DMS114 treated with DMSO at 0.1 percent for 48 hours (cell line): ENCODE measurements around the gene COMT.

ENCODE experiments used
- DNase-seq: peaks from one replicate; lab custom pipeline; 2025; ENCODE audit not compliant: unreplicated experiment; lab: John Stamatoyannopoulos, UW

COMT gene

DNA sequence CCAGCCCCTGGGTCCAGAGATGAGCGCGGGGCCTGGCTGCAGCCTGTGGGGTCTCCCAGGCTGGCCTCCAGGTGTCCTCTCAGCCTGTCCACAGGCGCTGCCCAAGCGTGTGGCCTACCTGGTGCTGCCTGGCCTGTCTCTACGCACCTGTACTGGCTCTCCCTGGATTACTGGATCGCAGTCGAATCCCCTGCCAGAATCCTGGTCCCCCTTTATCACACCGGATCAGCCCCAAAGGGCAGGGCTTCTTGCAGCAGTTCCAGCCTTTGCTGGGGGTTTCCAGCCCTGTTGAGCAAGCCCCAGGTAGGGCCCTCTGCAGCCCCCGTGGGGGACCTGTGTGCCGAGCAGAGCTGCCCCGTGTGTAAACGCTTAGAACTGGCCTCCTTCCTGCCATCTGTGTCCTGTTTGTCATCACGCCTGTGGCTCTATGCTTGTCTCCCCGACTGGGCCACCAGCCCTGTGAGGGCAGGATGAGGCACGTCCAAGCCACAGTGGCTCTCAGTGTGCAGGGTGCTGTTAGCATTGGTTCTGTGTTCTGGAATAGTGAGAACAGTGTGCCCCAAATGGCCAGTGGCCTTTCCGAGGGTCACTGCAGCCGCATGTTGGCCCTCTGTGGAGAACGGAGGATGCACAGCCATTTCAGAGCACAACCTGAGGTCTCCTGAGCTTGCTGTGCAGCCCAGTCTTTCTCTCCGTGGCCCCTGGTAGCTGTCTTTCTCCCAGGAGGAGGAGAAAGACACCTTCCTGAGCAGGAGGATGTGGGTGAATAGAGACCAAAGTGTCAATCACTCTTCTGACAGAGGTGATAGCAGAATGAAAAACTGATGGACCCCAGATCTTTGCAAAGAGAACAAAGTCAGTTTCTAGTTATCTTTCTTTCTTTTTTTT lies 13.9 kb downstream of the COMT start:
- no peak for DNase-seq

DNA sequence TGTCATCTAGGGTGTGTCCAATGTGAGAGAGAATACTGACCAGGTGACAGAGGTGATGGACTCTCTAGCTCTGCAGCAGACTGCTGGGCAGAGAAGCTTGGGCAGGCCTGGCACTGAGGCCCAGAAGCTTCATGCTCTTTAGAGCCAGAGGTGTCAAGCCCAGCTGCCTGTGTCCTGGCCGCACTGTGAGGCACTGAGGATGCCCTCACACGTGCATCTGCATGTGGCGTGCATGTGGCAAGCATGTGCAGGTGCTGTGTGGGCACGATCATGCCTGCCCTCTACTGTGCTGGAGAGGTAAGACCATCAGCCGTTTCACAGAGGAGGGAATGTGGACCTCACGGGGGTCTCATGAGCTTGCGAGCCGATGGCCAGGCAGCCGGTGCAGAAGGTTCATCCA lies 15.9 kb downstream of the COMT start:
- DNase-seq = no peak

DNA sequence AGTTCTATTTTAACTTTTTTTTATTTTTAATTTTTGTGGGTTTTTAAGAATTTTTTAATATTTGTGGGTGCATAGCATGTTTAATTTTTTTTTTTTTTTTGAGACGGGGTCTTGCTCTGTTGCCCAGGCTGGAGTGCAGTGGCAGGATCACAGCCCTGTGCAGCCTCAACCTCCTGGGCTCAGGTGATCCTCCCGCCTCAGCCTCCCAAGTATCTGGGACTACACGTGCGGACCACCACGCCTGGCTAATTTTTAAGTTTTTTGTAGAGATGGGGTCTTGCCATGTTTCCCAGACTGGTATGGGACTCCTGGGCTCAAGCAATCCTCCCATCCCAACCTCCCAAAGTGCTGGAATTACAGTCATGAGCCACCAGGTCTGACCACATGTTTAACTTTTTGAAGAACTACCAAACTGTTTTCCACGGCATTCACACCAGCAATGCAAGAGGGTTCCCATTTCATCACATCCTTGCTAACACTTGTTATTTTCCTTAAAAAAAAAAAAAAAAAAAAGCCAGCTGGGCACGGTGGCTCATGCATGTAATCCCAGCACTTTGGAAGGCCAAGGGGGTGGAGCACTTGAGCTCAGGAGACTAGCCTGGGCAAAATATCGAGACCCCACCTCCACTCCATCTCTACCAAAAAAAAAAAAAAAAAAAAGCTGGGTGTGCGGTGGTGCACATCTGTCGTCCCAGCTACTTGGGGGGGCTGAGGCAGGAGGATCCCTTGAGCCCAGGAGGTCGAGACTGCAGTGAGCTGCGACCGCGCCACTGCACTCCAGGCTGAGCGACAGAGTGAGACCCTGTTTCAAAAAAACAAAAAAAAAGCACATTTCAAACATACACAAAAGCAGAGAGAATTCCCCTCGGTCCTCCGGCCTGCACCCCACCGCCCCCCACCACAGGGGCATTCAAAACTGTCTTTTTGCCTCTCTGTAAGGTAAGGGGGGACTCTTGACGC lies 16.8 kb downstream of the COMT start:
- DNase-seq = no peak

DNA sequence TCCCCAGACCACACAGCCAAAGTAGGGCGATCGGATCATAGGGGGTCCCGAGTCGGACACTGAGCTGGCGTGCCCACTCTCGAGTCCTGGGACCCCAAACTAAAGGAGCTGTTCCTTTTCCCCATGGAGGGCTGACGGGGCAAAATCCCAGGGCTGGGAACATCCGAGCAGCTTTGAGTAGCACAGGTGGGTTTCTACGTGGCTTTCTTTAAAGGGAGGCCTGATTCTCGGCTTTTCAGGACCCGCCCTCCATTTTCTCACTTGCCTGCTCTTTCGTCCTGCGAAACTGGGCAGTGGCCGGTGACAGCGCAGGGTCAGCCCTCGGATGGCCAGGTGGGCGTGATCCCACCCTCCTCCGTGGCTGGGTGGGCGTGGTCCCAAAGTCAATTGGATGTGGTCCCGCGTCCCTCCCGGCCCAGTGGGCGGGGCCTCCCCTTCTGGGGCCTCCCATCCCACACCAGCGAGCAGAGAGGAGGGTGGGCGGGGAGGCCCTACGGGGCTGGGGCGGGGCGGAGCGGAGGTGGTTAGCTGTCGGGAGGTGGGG lies 17.5 kb downstream of the COMT start:
- DNase-seq = no peak

DNA sequence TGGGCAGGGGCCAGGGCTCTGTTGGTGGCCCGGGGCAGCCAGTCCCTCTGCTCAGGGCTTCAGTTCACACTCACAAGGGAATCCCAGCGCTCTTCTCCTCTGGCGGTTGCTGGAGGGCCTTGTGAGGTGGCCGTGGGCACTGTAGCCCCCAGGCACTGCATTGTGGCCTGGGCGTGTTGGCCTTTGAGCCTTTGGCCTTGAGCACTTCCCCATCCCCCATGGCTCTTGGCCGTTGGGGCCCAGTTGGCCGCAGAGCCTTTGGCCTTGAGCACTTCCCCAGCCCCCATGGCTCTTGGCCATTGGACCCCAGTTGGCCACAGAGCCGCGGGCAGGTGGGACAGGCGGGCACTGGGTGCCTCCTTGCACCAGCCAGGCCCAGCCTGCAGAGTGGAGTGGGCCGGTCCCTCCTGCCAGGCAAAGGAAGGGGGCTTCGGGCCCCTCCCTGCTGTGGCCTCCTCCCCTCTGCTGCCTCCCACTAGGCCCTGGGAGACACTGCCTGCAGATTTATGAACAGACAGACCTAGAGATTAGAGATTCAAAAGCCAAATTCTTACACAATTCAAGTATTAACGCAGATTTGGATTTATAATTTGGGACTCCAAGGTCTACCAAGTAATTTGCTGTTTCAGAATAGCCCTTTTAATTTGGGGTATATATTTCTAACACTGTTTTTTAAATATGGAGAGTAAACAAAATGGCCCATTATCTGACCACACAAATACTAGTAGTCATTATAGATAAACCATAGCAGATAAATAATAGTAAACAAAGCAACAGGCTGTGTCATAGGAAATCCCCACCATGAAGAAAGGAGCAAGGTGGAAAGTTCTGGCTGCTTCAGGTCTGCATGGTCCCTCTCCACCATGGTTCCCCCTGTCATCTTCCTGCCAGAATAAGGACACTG lies 18.3 kb downstream of the COMT start:
- DNase-seq = no peak

DNA sequence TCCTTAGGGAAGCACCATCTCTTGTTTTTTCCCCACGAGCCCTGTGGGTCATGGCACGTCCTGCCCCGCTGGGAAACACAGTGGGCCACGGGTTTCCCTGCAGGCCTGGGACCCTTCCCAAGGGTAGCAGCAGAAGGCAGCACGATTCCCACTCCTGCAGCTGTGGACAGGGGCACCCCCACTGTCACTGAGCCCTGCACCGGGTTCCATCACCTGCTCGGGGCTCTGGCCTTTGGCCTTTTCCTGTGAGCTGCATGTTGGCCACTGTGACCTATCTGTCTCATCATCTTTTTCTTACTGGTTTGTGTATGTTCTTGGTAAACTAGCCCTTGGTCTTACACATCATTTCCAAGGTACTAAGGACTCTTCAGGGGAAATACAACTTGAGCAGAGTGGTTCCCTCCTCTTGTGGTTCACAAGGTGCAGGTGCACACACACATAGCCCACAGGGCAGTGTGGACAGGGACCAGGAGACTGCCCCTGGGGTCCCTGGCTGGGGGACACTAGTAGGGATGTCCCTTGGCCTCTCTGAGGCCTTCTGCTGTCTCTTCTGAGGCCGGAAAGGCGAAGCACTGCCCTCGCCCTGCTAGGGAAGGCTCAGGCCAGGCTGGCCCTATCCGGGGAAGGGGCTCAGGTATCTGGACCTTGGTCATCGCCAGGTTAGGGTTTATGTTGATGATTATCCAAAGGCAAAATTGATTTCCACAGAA lies 19.1 kb downstream of the COMT start:
- DNase-seq = no peak

DNA sequence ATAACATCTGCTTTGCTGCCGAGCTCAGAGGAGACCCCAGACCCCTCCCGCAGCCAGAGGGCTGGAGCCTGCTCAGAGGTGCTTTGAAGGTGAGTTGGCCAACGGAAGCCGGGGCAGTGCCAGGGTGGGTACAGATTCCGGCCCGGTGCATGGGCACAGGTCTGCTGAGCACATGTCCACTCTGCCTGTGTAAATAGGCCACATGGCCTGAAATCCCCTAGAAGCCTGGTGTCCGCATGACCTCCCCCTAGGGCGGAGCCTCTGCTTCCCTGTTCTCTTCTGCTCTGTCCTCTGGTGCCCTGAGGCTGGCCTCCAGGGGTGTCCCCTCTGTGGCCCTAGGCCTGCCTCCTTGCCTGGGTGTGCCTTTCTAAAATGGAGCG lies 19.6 kb downstream of the COMT start:
- DNase-seq = no peak

DNA sequence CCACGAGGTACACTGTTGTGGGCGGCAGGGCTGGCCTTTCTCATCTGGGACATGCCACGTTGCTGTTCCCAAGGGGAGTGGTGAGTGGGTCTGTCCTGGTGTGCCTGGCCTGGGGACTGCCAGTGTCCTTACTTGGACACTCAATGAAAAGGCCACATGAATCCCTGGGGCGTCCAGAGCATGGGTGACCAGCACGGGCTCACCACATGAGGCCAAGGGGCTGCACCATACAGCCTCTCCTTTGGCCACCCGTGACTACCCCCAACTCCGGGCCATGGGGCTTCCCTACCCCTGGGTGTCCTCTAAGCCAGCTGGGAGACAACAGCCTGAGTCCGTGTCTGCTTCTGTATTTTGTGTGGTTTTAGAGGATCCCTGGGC lies 20.3 kb downstream of the COMT start:
- no peak for DNase-seq

DNA sequence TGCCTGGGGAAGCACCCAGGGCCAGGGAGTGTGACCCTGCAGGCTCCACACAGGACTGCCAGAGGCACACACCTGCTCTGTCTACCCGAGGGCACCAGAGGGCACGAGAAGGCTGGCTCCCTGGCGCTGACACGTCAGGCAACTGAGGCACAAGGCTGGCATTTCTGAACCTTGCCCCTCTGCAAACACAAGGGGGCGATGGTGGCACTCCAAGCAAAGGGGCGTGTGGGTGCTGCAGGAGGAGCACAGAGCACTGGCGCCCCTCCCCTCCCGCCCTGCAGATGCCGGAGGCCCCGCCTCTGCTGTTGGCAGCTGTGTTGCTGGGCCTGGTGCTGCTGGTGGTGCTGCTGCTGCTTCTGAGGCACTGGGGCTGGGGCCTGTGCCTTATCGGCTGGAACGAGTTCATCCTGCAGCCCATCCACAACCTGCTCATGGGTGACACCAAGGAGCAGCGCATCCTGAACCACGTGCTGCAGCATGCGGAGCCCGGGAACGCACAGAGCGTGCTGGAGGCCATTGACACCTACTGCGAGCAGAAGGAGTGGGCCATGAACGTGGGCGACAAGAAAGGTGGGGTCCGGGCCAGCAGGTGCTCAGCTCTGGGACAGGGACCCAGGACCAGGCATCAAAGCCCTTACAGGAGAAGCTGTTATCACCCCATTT lies 20.8 kb downstream of the COMT start:
- peak; percentile 12 for DNase-seq

DNA sequence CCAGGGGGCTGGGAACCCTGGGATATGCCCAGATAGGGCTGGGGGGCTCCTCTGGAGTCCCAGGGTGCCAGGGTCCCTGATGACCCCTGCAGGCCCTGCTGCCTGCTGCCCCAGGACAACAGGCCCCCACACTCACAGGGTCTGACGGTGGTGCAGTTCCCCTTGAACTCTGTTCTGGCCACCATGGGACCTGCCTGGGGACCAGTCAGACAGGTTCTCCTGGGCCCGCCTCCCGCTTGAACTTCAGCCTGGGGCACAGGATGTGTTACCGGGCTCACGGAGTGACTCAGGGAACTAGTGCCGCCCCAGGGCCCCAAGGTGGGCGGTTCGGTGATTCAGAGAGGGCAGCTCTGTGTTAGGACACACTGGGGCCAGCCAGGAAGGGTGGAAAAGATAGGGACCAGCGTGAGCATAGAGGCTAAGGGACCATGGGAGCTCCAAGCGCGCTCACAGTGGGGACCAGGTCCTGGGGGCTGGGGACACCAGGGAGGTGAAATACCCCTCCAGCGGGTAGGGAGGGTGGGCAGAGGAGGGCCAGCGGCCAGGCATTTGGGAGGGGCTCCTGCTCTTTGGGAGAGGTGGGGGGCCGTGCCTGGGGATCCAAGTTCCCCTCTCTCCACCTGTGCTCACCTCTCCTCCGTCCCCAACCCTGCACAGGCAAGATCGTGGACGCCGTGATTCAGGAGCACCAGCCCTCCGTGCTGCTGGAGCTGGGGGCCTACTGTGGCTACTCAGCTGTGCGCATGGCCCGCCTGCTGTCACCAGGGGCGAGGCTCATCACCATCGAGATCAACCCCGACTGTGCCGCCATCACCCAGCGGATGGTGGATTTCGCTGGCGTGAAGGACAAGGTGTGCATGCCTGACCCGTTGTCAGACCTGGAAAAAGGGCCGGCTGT lies 21.6 kb downstream of the COMT start:
- no peak for DNase-seq

DNA sequence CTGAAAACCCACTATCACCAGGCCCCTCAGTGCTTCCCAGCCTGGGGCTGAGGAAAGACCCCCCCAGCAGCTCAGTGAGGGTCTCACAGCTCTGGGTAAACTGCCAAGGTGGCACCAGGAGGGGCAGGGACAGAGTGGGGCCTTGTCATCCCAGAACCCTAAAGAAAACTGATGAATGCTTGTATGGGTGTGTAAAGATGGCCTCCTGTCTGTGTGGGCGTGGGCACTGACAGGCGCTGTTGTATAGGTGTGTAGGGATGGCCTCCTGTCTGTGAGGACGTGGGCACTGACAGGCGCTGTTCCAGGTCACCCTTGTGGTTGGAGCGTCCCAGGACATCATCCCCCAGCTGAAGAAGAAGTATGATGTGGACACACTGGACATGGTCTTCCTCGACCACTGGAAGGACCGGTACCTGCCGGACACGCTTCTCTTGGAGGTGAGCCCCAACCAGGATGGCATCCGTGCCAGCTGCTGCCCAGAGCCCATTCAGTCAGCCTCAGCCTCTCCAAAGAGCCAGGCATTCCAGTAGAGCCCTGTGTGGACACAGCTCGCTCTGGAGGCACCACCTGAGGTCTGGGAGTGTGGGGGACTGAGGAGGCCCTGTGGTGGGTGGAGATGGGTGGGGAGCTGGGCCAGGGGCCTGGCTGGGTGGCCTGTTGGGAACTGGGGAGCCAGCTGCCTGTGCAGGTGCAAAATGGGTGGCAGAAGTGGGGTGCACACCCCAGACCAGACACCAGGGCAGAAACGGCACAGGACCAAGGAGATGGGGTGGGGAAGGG lies 22.5 kb downstream of the COMT start:
- DNase-seq = no peak

DNA sequence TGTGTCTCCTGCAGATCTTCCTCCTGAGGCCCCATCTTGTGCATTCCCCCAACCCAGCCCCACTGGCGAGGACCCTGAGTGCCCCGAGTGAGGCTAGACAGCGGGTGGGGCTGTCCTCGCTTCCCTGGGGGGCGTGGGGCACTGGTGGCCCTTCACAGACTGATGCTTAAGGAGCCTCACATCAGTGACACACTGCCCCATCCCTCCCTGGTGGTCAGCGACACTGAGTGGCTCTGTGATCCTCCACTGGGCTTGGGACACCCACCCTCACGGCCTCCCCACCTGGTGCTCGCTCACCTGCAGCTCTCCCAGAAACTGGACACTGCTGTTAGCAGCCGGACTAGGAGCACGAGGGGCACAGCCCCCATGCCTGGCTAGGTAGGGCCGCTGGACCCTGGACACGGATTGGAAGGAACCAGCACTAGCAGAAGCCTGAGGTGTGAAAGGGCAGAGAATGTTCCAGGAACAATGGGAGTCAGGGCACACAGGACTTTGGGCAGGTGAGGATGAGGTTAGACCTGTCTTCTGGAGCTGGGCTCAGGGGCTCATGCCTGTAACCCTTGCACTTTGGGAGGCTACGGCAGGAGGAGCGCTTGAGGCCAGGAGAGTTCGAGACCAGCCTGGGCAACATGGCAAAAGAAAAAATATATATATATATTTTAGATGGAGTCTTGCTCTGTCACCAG lies 23.3 kb downstream of the COMT start:
- no peak for DNase-seq

DNA sequence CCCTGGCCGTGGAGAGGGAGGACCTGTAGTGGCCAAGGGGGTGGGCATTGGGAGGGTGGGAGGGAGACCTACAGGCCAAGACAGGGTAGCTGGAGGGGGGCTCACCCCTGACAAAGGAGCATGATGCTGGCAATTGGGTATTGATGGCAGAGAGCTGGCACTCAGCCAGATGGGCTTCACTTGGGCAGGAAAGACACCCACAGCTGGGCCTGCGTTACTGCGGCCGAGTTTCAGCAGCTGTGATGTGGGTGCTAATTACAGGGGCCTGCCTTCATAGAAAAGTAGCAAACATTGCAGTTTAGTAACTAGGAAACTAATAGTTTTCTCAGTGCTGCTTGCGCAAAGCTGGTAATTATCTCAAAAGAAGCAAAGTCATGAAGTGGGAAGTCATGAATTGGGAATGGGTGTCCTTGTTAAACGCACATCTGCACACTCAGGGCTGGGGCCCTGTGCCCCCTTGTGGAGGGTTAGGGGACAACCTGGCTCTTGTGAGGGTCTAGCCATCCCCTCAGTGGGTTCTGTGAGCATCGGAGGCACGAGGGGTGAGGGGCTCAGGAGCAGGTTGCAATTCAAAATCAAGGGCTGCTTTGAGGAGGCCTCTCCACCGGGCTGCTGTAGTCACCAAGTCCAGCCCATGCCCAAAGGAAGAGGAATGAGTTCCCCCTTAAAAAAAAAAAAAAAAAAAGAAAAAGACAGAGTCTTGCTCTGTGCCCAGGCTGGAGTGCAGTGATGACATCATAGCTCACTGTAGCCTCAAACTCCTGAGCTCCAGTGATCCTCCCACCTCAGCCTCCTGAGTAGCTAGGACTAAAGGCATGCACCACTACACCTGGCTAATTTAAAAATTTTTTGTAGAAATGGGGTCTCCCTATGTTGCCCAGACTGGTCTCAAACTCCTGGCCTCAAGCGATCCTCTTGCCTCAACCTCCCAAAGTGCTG lies 24.5 kb downstream of the COMT start:
- peak; percentile 15 for DNase-seq

DNA sequence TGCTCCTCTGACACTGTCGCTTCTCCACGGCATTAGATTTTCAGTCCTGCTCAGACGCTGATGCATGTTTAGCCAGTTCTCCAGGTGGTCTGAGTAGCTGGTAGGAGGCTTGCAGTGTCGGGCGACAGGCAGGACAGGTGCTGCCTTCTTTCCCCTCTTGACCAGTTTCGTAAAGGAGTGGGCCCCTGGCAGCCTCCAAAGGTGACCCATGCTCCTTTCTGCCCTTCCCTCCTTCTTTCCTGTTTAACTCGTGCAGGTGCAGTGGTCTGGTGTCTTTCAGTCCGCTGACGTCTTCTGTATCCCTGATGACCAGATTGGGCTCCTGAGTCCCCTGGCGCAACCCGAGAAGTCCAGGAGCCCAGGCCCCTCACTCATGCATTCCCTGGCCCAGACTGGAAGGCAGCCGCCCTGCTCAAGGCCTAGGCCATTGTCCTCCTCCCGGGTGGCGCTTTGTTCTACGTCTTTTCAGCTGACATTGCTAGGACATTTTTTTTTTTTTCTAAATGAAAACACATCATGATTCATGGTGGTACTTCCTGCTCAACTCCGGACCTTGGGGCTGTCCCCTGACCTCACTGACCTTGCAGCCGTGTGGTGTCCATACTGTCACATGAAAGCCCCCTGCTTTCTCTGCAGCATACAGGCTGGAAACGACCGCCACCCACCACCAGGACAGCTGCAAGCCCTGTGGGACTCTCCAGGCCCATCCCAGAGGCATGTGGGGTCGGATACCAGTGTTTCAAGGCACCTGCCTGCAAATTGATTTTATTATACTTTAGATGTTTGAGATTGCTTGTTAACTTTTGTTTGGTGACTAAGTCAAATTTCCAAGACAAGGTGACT lies 25.6 kb downstream of the COMT start:
- no peak for DNase-seq

DNA sequence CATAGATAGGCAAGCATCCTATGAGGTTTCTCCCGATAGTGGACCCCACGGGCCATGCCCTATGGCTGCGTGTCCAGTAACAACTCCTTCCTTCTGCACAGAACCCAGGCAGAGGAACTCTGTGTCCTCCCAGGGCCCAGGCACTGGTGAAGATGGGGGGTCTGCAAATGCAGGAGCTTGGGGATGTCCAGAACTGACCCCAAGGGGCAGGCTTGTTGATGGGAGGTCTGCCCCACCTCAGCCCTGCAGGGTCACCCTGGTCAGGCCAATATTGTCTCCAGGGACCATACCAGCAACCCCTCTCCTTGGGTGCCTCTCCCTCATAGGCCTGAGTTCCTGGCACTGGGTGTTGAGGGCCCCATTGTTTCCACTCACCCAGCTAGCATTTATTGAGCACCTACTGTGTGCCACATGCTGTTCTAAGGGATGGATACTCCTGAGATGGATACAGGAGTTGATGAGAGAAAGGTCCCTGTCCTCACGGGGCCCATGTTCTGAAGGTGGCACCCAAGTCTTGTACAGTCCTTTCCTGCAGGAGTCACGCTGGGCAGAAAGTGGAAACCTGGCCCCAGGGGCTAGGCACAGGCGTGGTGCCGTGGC lies 26.4 kb downstream of the COMT start:
- DNase-seq = no peak
